CD4-positive, CD25-positive, alpha-beta regulatory T cell (primary cell): ENCODE measurements around the gene GFPT2. TPM values are rescaled to one million over a fixed set of nuclear protein-coding genes. Genes with fewer than 3 reads are reported as not detected.

Experiments used
- ATAC-seq, 2 donors: fragments of 150-1000 bp; cut with Tn5 transposase; one replicate each; pipeline ENCODE4 v1.10.0; 2021; ENCODE audit warnings: low read depth in 2 of 2, moderate number of reproducible peaks in 2 of 2, moderate library complexity in 1 of 2
- DNase-seq, 3 donors: peaks; one replicate each; pipeline versions ENCODE4 v3.0.0 to v3.0.0-alpha.2; 2012 to 2022; ENCODE audit warnings: mixed read lengths in 1 of 3
- H3K27ac ChIP-seq: one replicate; pipeline ENCODE4 v1.7.0; 2013; ENCODE audit warnings: mild to moderate bottlenecking, low read length; ENCODE audit not compliant: insufficient read depth, poor library complexity, severe bottlenecking
- H3K27me3 ChIP-seq: one replicate; pipeline ENCODE4 v1.7.0; 2013; ENCODE audit warnings: low read length; ENCODE audit not compliant: control insufficient read depth, insufficient read depth
- H3K36me3 ChIP-seq: one replicate; pipeline ENCODE4 v1.7.0; 2013; ENCODE audit warnings: mild to moderate bottlenecking, low read length, moderate library complexity; ENCODE audit not compliant: control insufficient read depth, insufficient read depth
- H3K4me1 ChIP-seq: 2 replicates; pipeline ENCODE4 v1.7.0; 2013; ENCODE audit warnings: mild to moderate bottlenecking, low read length; ENCODE audit not compliant: insufficient read depth, control insufficient read depth, poor library complexity, severe bottlenecking
- H3K4me3 ChIP-seq: one replicate; pipeline ENCODE4 v1.7.0; 2013; ENCODE audit warnings: low read depth, mild to moderate bottlenecking, low read length, moderate library complexity
- H3K9me3 ChIP-seq, 2 experiments: 1 replicate in 1 of 2; 2 replicates in 1 of 2; pipeline ENCODE4 v1.7.0; 2013; ENCODE audit warnings: low read length in 2 of 2, mild to moderate bottlenecking in 1 of 2, moderate library complexity in 1 of 2; ENCODE audit not compliant: control insufficient read depth in 2 of 2
- H3K27ac Mint-ChIP-seq, 3 donors: one replicate each; pipeline ENCODE4 v1.8.0; 2020 to 2022; ENCODE audit warnings: mild to moderate bottlenecking in 3 of 3, mixed read lengths in 3 of 3, moderate library complexity in 2 of 3
- H3K27me3 Mint-ChIP-seq: one replicate; pipeline ENCODE4 v1.8.0; 2022; ENCODE audit warnings: mild to moderate bottlenecking, mixed read lengths
- H3K36me3 Mint-ChIP-seq: one replicate; pipeline ENCODE4 v1.8.0; 2020; ENCODE audit warnings: mixed read lengths
- H3K4me1 Mint-ChIP-seq, 4 donors: one replicate each; pipeline ENCODE4 v1.8.0; 2020 to 2022; ENCODE audit warnings: mixed read lengths in 4 of 4, mild to moderate bottlenecking in 1 of 4
- H3K4me3 Mint-ChIP-seq, 4 donors: one replicate each; pipeline ENCODE4 v1.8.0; 2020 to 2022; ENCODE audit warnings: mild to moderate bottlenecking in 4 of 4, mixed read lengths in 4 of 4, moderate library complexity in 3 of 4
- H3K9me3 Mint-ChIP-seq, 7 donors: one replicate each; pipeline ENCODE4 v1.8.0; 2020 to 2022; ENCODE audit warnings: mixed read lengths in 7 of 7, mild to moderate bottlenecking in 3 of 7, moderate library complexity in 2 of 7
- polyA plus RNA-seq, 4 donors: library from polyadenylated mRNA; unstranded; fragments of 300-500 nt; fragmentation: Illumina TruSeq; gene quantifications; one replicate each; pipeline ENCODE4 v1.2.3, GENCODE V29; 2021
- total RNA-seq: library from RNA; stranded (reverse); gene quantifications from one replicate; pipeline ENCODE4 v1.2.3, GENCODE V29; 2022

Gene GFPT2
- total and polyA plus RNA-seq, 5 donors from 2014 or later = 0.16 TPM; not detected in 4

GRCh38 chr5:180294913-180295555 lies 58.1 kb downstream of the GFPT2 start:
- Mint-ChIP-seq H3K9me3 (peaks cover 0 to 2% (median 0%) of the 10 kb centered on the region in 7 donors), H3K4me1 (peaks cover 9 to 41% (median 29%) of the 10 kb centered on the region in 4 donors), H3K27me3 (peaks cover 16% of the 10 kb centered on the region), H3K4me3 (peak overlapping the region in 1 of 4 donors; percentile 15), H3K36me3 (no peaks in the 10 kb centered on the region), H3K27ac (peak overlapping the region in 1 of 3 donors; percentile 100)
- no peak for DNase-seq
- H3K9me3 ChIP-seq = no peaks in the 10 kb centered on the region
- peaks cover 27% of the 10 kb centered on the region for H3K4me1 ChIP-seq
- no peaks in the 10 kb centered on the region for H3K36me3 ChIP-seq
- ATAC-seq = no peak
- no peak overlapping the region for H3K4me3 ChIP-seq
- no peak overlapping the region for H3K27ac ChIP-seq
- H3K27me3 ChIP-seq = no peaks in the 10 kb centered on the region

- Mint-ChIP-seq H3K4me1 (peaks cover 9 to 47% (median 32%) of the 10 kb centered on the region in 4 donors), H3K36me3 (no peaks in the 10 kb centered on the region)
- H3K27me3 ChIP-seq = no peaks in the 10 kb centered on the region
Observed at GRCh38 chr5:180294411-180294810, 58.7 kb downstream of the GFPT2 start.

GRCh38 chr5:180291943-180292831 lies 60.9 kb downstream of the GFPT2 start, which contains the start of gene MAPK9:
Gene MAPK9 (minus strand): TSS chr5:180292083. CDS start chr5:180280561, 11,522 bp downstream.
- no peaks in the 10 kb centered on the region for H3K36me3 ChIP-seq
- Mint-ChIP-seq H3K4me3 (peak within 1 kb of the TSS; percentile 95 to 99 (median 98)), H3K27me3 (peaks cover 16% of the 10 kb centered on the region), H3K27ac (peak within 1 kb of the TSS; percentile 96 to 100 (median 99)), H3K4me1 (peaks cover 21 to 61% (median 41%) of the 10 kb centered on the region in 4 donors), H3K36me3 (no peaks in the 10 kb centered on the region), H3K9me3 (no peaks in the 10 kb centered on the region)
- DNase-seq (peak; percentile 82 to 87 (median 85)), ATAC-seq (peak; percentile 78 to 80)
- H3K4me3 ChIP-seq = peak within 1 kb of the TSS; percentile 62
- H3K4me1 ChIP-seq = peaks cover 29% of the 10 kb centered on the region
- H3K27me3 ChIP-seq = no peaks in the 10 kb centered on the region
- H3K9me3 ChIP-seq = no peaks in the 10 kb centered on the region
- peak within 1 kb of the TSS; percentile 96 for H3K27ac ChIP-seq

More at GRCh38 chr5:180294411-180294810, 58.7 kb downstream of the GFPT2 start:
- Mint-ChIP-seq H3K27me3 (peaks cover 16% of the 10 kb centered on the region), H3K9me3 (peaks cover 0 to 2% (median 0%) of the 10 kb centered on the region in 7 donors), H3K4me3 (peak overlapping the region in 2 of 4 donors; percentile 29 to 95), H3K27ac (peak overlapping the region in 2 of 3 donors; percentile 96 to 100)
- H3K36me3 ChIP-seq = no peaks in the 10 kb centered on the region
- no peaks in the 10 kb centered on the region for H3K9me3 ChIP-seq
- peaks cover 29% of the 10 kb centered on the region for H3K4me1 ChIP-seq
- ATAC-seq (no peak), DNase-seq (no peak)
- no peak overlapping the region for H3K4me3 ChIP-seq
- H3K27ac ChIP-seq = peak overlapping the region; percentile 96

GRCh38 chr5:180291234-180291940 lies 61.7 kb downstream of the GFPT2 start:
- H3K27ac ChIP-seq = no peak overlapping the region
- ATAC-seq (peak; percentile 10 to 17), DNase-seq (peak in 1 of 3 donors; percentile 36)
- H3K4me3 ChIP-seq = peak overlapping the region; percentile 32
- H3K9me3 Mint-ChIP-seq = no peaks in the 10 kb centered on the region
- peaks cover 4% of the 10 kb centered on the region for H3K36me3 ChIP-seq
- no peaks in the 10 kb centered on the region for H3K27me3 ChIP-seq
- H3K4me3 Mint-ChIP-seq = peak overlapping the region; percentile 84 to 99 (median 90)
- peaks cover 29% of the 10 kb centered on the region for H3K4me1 ChIP-seq
- H3K4me1 Mint-ChIP-seq = peaks cover 21 to 62% (median 44%) of the 10 kb centered on the region in 4 donors
- peaks cover 7% of the 10 kb centered on the region for H3K36me3 Mint-ChIP-seq
- peaks cover 16% of the 10 kb centered on the region for H3K27me3 Mint-ChIP-seq
- peak overlapping the region in 2 of 3 donors; percentile 83 to 86 for H3K27ac Mint-ChIP-seq
- no peaks in the 10 kb centered on the region for H3K9me3 ChIP-seq

- H3K27ac ChIP-seq = no peak overlapping the region
- H3K9me3 Mint-ChIP-seq = no peaks in the 10 kb centered on the region
- no peaks in the 10 kb centered on the region for H3K27me3 ChIP-seq
- H3K9me3 ChIP-seq = no peaks in the 10 kb centered on the region
- H3K4me1 ChIP-seq = peaks cover 29% of the 10 kb centered on the region
- peak overlapping the region; percentile 82 to 86 (median 83) for H3K27ac Mint-ChIP-seq
- peaks cover 5% of the 10 kb centered on the region for H3K36me3 ChIP-seq
- H3K4me3 Mint-ChIP-seq = peak overlapping the region; percentile 84 to 99 (median 90)
- peaks cover 21 to 57% (median 41%) of the 10 kb centered on the region in 4 donors for H3K4me1 Mint-ChIP-seq
- peaks cover 16% of the 10 kb centered on the region for H3K27me3 Mint-ChIP-seq
- peaks cover 8% of the 10 kb centered on the region for H3K36me3 Mint-ChIP-seq
- ATAC-seq = no peak
- peak in 1 of 3 donors; percentile 18 for DNase-seq
- peak overlapping the region; percentile 62 for H3K4me3 ChIP-seq
Observed at GRCh38 chr5:180290568-180291233, 62.4 kb downstream of the GFPT2 start.

- Mint-ChIP-seq H3K4me1 (peaks cover 24 to 62% (median 41%) of the 10 kb centered on the region in 4 donors), H3K27me3 (peaks cover 16% of the 10 kb centered on the region), H3K4me3 (peak overlapping the region; percentile 60 to 99 (median 87)), H3K9me3 (no peaks in the 10 kb centered on the region), H3K36me3 (peaks cover 14% of the 10 kb centered on the region), H3K27ac (peak overlapping the region in 2 of 3 donors; percentile 83 to 86)
- peaks cover 9% of the 10 kb centered on the region for H3K36me3 ChIP-seq
- peaks cover 29% of the 10 kb centered on the region for H3K4me1 ChIP-seq
- no peaks in the 10 kb centered on the region for H3K9me3 ChIP-seq
- no peak overlapping the region for H3K4me3 ChIP-seq
- no peak overlapping the region for H3K27ac ChIP-seq
- H3K27me3 ChIP-seq = no peaks in the 10 kb centered on the region
- DNase-seq (no peak), ATAC-seq (no peak)
Observed at GRCh38 chr5:180289966-180290365, 63.2 kb downstream of the GFPT2 start.
